ENCODE data around the gene FAM229A.

Gene FAM229A

GRCh38 chr1:32327204-32327603, 35.1 kb downstream of the FAM229A start:
- no peak for DNase-seq

GRCh38 chr1:32321712-32322291, 40.5 kb downstream of the FAM229A start:
- DNase-seq = peak; percentile 69

- DNase-seq = no peak
These were observed 44.0 kb downstream of the FAM229A start for GRCh38 chr1:32318127-32318869.

GRCh38 chr1:32316903-32317277, 45.4 kb downstream of the FAM229A start:
- no peak for DNase-seq

GRCh38 chr1:32311709-32312393, 50.4 kb downstream of the FAM229A start:
- DNase-seq = no peak
